SK-N-MC (cell line): Measurements from ENCODE around the gene HNRNPDL.

ENCODE experiments used
- EZH2 ChIP-seq: fragments of 200-600 bp; sonication (generic); IDR thresholded peaks from one replicate; pipeline ENCODE4 v1.6.1; 2017; ENCODE audit warnings: antibody characterized with exemption
- POLR2AphosphoS5 ChIP-seq: IDR thresholded peaks from 2 replicates; pipeline ENCODE4 v1.6.1; 2012; ENCODE audit warnings: mild to moderate bottlenecking, low read depth, low read length, borderline replicate concordance

- TF ChIP-seq POLR2AphosphoS5 = peak; percentile 53
- no peak for TF ChIP-seq EZH2
These were observed 6.8 kb downstream of the HNRNPDL start for GRCh38 chr4:82423245-82424054.
